H1 (cell line): ENCODE results near the gene URB2. TPM values are rescaled to one million over a fixed set of nuclear protein-coding genes. Genes with fewer than 3 reads are reported as not detected.

ENCODE experiments used
- CREB1 ChIP-seq: IDR thresholded peaks from 2 replicates; pipeline ENCODE4 v1.6.1; 2012; ENCODE audit warnings: inconsistent platforms
- RNF2 ChIP-seq: fragments of 200-900, 300-1000 bp; sonication (generic); IDR thresholded peaks from 2 replicates; pipeline ENCODE4 v1.7.1; 2016; ENCODE audit warnings: borderline replicate concordance, low read depth, mild to moderate bottlenecking, antibody characterized with exemption, low read length; ENCODE audit not compliant: poor library complexity, severe bottlenecking; ENCODE audit errors: missing control alignments
- TBP ChIP-seq: IDR thresholded peaks from 2 replicates; pipeline ENCODE4 v1.6.1; 2011; ENCODE audit warnings: low read depth, low read length, improper control_type of control experiment
- polyA plus RNA-seq, 7 experiments: library from polyadenylated mRNA; depleted of rRNA in 3 of 7; stranded (reverse) in 5 of 7; unstranded in 2 of 7; fragments of >200 nt in 5 of 7; fragments of 200-250 nt in 2 of 7; gene quantifications; 1 replicate in 5 of 7; 2 replicates in 1 of 7; 4 replicates in 1 of 7; pipeline versions ENCODE4 v1.2.1 to v1.2.3, GENCODE V29; 2011 to 2013; ENCODE audit warnings: missing spikeins in 2 of 7, mixed read lengths in 2 of 7
- total RNA-seq: library from RNA; stranded (reverse); fragmentation: NEBNext Ultra II Directional; extraction: Animal tissue kit (Norgen Biotek cat#: 25700); gene quantifications from 2 replicates; pipeline ENCODE4 v1.2.1, GENCODE V29; 2021
- TF ChIP-seq, protein P1 (sequence below): fragments of 300-600 bp; sonication (generic); IDR thresholded peaks from 2 replicates; pipeline ENCODE4 v1.7.1; 2012; ENCODE audit warnings: low read length, moderate library complexity, mild to moderate bottlenecking, inconsistent platforms; ENCODE audit not compliant: insufficient replicate concordance

The URB2 gene
- total and polyA plus RNA-seq, 2 of the 8 experiments (the other 6 are each of a cell fraction or from before 2014, with no cell fraction given), result 13.7 to 33.0 TPM

DNA sequence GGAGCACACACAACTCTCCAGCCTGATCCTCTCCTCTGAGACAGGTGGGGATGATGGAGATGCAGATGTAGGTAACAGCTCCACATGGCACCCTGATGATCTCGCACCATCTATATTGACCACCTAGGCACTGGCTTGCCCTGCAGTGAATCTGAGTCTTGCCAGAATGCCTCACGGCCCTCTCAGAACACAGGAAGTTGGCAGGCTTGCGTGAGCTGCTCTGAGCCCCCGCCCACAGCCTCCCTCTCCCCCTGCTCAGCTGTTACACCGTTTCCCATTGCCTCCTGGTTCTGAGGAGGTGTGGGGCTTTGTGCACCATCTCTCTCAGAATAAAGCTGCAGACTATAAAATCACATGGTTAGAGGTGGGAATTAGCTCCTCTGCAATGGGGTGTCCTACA is 48.0 kb downstream of the URB2 start (continued):
- TF ChIP-seq, protein P1, sequence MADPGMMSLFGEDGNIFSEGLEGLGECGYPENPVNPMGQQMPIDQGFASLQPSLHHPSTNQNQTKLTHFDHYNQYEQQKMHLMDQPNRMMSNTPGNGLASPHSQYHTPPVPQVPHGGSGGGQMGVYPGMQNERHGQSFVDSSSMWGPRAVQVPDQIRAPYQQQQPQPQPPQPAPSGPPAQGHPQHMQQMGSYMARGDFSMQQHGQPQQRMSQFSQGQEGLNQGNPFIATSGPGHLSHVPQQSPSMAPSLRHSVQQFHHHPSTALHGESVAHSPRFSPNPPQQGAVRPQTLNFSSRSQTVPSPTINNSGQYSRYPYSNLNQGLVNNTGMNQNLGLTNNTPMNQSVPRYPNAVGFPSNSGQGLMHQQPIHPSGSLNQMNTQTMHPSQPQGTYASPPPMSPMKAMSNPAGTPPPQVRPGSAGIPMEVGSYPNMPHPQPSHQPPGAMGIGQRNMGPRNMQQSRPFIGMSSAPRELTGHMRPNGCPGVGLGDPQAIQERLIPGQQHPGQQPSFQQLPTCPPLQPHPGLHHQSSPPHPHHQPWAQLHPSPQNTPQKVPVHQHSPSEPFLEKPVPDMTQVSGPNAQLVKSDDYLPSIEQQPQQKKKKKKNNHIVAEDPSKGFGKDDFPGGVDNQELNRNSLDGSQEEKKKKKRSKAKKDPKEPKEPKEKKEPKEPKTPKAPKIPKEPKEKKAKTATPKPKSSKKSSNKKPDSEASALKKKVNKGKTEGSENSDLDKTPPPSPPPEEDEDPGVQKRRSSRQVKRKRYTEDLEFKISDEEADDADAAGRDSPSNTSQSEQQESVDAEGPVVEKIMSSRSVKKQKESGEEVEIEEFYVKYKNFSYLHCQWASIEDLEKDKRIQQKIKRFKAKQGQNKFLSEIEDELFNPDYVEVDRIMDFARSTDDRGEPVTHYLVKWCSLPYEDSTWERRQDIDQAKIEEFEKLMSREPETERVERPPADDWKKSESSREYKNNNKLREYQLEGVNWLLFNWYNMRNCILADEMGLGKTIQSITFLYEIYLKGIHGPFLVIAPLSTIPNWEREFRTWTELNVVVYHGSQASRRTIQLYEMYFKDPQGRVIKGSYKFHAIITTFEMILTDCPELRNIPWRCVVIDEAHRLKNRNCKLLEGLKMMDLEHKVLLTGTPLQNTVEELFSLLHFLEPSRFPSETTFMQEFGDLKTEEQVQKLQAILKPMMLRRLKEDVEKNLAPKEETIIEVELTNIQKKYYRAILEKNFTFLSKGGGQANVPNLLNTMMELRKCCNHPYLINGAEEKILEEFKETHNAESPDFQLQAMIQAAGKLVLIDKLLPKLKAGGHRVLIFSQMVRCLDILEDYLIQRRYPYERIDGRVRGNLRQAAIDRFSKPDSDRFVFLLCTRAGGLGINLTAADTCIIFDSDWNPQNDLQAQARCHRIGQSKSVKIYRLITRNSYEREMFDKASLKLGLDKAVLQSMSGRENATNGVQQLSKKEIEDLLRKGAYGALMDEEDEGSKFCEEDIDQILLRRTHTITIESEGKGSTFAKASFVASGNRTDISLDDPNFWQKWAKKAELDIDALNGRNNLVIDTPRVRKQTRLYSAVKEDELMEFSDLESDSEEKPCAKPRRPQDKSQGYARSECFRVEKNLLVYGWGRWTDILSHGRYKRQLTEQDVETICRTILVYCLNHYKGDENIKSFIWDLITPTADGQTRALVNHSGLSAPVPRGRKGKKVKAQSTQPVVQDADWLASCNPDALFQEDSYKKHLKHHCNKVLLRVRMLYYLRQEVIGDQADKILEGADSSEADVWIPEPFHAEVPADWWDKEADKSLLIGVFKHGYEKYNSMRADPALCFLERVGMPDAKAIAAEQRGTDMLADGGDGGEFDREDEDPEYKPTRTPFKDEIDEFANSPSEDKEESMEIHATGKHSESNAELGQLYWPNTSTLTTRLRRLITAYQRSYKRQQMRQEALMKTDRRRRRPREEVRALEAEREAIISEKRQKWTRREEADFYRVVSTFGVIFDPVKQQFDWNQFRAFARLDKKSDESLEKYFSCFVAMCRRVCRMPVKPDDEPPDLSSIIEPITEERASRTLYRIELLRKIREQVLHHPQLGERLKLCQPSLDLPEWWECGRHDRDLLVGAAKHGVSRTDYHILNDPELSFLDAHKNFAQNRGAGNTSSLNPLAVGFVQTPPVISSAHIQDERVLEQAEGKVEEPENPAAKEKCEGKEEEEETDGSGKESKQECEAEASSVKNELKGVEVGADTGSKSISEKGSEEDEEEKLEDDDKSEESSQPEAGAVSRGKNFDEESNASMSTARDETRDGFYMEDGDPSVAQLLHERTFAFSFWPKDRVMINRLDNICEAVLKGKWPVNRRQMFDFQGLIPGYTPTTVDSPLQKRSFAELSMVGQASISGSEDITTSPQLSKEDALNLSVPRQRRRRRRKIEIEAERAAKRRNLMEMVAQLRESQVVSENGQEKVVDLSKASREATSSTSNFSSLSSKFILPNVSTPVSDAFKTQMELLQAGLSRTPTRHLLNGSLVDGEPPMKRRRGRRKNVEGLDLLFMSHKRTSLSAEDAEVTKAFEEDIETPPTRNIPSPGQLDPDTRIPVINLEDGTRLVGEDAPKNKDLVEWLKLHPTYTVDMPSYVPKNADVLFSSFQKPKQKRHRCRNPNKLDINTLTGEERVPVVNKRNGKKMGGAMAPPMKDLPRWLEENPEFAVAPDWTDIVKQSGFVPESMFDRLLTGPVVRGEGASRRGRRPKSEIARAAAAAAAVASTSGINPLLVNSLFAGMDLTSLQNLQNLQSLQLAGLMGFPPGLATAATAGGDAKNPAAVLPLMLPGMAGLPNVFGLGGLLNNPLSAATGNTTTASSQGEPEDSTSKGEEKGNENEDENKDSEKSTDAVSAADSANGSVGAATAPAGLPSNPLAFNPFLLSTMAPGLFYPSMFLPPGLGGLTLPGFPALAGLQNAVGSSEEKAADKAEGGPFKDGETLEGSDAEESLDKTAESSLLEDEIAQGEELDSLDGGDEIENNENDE, result no peak
- TF ChIP-seq TBP (no peak), RNF2 (no peak), CREB1 (no peak)
